Measurements from ENCODE around the gene RBCK1.
"Not testable (repeated sequence)": the region's sequence is repeated elsewhere in the genome, so short reads cannot be mapped to it uniquely, and the experiment has no call there.

Gene RBCK1

DNA sequence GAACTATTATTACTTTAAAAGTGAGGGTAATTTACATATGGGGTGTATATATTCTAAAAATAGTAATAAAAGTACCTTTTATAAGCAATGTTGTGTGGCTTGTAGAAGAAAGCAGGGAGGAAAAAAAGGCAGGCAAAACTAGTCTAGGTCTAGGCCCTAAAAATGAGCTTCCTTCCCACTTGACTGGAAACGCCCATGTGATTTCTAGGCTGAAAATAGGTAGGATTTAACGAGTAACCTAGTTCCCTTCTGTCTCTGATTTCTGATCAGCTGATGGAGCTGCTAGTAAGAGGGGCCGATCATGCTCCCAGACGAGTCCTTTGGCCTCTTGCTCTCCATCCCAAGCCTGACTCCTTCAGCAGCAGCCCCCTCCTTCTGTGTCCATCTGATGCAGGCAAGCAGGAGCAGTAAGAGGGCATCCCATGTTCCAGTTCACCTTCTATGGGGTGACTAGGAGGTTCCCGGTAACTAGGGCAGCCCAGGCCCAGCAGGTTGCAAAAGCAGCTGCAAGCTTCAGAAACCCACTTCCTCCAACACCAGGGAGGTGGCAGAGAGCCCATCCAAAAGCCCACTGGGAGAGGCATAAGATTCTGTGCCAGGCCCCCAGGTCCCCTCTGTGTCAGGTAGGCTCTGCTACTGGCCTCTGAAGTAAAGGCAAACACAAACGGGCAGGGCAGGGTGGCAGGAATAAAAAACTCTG is 29.8 kb downstream of the RBCK1 start:
- no peak for DNase-seq (ENCODE audit: low spot score)

DNA sequence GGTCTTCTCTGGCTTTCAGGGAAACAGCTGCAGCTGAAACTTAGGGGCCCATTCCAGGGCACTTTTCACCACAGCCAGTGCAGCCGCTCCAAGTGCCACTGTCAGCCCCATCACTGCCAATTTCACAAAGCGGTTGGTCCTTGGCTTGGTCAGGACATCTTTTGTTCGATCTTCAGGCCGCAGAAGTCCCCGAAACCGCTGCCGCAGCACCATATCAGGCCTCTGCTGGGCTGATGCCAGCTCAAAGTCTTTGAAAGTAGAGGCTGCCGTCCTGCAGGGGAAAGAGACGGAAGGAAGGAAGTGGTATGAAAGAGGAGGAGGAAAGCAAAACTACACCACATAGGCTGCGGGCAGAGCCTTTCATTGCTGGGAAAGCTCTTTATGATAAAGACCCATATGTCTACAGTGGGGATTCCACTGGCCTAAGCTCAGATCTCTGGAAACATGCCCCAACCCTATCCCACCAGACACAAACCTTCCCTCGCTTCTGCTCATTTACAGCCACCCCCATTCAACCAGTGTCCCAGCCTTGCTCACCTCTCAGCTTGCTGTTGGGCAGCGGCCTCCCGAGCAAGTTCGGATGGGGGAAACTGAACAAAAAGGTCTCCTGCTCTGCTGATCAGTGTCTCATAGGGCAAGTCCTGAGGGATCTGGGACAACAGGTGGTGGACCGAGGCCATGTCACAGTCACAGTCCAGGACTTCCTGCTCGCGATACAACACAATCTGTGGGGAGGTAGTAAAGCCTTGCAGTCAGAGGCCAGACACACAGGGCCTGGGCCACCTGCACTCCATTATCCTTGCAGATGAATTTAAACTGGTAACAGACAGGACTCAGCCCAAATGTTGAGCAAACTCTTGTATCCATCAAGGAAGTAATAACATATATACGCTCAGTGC is 30.7 kb downstream of the RBCK1 start:
- no peak for DNase-seq (ENCODE audit: low spot score)

DNA sequence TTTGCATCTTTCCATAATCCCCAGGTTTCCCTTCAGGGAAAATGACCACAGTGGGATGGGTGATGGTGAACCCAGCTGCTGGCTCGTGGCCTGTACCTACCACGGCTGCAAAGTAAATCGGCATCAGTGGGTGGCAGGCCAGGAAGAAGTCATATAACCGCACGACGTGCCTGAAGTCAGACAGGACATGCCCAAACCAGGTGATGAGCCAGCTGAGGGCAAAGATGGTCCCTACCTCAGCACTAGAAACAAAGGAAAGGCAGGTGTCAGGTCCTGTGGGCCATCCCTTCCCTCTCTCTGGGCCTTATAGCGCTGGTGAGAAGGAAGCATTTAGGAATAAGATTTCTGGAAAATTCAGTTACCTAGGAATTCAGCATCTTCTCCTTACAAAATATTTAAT is 32.0 kb downstream of the RBCK1 start:
- no peak for DNase-seq (ENCODE audit: low spot score)

DNA sequence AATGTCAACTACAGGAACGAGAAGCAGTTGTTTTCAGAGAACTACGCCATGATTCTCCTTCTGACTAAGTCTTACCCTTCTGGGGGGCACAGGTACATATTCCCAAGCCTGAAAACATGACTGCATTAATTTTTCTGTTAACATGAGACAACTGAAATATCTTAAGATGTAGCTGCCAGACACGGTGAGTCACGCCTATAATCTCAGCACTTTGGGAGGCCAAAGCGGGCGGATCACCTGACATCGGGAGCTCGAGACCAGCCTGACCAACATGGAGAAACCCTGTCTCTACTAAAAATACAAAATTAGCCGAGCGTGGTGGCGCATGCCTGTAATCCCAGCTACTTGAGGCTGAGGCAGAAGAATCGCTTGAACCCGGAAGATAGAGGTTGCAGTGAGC is 32.5 kb downstream of the RBCK1 start:
- no peak for DNase-seq (ENCODE audit: low spot score)

DNA sequence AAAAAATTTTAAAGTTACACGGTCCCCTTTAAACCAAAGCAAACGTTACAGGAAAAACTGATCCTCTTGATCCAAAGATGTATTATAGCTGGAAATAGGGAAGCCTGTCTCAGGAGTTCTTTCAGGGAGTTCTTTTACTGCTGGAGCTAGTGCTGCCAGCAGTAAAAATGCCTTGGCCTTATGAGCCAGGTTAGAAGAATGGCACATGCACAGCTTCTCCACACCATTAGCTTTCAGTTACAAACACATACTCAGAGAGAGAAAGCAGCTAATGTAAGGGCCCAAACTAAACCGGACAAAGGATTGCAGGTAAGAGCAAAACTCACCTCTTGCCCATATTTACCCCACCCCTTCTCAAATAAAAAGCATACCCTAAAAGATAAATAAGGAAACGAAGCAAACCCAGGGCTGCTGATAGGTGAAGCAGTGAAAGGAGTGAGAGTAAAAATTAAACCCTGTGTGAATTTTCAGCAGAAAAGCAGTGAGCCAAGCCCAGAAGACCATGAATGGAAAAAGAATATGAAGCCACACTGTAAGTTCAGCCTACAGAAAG is 35.2 kb downstream of the RBCK1 start:
- DNase-seq (ENCODE audit: low spot score) = no peak

DNA sequence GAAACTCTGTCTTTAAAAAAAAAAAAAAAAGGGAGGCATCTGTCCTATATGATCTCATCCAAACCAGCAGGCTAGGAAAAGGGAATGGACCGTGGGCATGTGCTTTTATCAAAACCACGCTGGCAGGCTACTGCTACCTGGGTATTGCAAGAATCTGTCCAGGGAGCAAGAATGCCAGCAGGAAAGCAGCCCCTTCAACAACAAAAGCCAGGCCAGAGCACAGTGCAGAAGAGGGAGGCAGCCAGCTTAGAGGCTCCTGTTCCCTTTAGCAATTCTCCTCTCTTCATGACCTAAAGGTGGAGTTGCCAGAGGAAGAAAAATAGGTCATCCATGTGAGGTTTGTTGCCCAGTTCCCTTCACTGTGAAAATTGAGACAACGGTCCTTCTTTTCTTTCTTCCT is 36.0 kb downstream of the RBCK1 start:
- no peak for DNase-seq (ENCODE audit: low spot score)

DNA sequence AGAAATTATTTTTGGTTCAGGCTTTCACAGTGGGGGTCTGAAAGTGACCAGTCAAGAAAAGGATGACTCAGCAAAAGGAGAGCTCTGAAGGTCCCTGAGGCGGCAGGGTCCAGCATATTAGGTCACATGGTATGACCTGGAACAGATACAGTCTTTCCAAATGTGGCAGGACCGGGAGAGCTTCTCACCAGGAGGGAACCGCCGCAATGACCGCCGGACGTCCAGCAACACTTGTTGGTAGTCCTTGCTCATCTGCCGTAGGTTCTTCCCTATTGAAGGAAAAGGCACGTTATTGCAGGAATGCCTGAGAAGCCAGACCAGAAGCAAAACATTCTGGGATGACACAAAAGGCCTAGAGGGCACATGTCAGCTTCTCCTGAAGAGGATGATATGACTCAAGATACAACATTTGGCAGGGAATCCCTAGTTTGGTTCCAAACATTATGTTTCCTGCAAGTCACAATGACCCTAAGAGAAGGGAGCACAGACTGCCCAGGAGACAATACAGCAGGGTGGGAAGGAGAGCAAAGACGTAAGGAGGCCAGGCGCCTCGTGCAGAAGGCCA is 36.8 kb downstream of the RBCK1 start:
- DNase-seq (ENCODE audit: low spot score) = no peak

DNA sequence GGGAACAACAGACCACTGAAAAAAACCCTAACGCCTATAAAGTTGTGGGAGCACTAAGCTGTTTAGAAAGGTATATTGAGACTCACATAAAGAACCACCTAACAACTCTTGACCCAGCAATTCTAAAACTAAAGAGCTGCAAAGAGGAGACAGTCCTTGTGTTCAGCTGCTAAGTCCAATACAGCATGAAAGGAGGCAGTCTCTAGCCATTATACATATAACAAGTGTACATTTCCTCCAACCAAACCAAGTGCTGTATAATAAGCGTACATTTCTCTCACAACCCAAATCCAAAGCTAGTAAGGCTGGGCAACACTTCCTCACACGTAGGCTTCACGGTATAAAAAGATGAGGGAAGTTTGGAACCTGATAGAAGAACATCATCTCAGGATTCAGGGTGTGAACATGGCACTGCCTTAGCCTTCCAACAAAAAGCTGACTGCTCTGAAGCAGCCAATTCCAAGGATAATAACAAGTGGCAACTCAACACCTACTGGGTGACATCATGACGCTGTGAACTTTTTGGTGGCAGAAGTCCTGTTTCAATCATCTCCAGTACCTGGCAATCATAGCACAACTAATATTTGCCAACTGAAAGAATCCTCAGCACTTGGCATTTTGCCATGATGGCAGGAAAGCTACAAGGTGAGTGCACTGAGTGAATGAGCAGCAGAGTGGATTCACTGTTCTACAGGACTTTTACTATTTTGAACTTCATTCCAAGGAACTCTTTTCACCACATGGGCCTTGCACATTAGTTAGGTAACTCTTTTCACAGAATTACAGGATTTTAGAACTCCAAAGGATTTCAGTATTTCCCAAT is 37.6 kb downstream of the RBCK1 start:
- no peak for DNase-seq (ENCODE audit: low spot score)

DNA sequence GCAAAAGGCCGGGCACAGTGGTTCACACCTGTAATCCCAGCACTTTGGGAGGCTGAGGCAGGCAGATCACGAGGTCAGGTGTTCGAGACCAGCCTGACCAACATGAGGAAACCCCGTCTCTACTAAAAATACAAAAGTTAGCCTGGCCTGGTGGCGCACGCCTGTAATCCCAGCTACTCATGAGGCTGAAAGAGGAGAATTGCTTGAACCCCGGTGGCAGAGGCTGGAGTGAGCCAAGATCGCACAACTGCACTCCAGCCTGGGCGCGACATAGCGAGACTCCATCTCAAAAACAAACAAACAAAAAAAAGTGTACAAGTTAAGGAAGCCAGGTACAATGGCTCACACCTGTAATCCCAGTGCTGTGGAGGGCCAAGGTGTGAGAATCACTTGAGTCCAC is 43.9 kb downstream of the RBCK1 start:
- not testable (repeated sequence) for DNase-seq (ENCODE audit: low spot score)

DNA sequence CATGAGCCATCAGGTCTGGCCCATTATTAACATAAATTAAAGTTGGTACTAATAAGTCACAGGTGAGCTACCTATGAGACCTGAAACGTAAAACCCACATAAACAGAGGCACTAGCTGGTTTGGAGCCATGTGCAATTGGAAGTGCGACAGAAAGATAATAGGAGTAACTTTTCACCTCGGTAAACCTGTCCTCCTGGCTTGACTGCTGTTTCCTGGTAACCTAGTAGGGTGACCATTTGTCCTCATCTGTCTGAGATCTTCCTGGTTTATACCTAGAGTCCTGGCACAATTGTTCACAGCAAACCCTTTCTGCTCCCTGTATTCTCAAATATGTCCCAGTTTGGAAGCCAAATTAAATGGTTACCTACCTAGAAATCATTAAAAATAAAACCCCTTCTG is 46.9 kb downstream of the RBCK1 start:
- DNase-seq (ENCODE audit: low spot score) = no peak

DNA sequence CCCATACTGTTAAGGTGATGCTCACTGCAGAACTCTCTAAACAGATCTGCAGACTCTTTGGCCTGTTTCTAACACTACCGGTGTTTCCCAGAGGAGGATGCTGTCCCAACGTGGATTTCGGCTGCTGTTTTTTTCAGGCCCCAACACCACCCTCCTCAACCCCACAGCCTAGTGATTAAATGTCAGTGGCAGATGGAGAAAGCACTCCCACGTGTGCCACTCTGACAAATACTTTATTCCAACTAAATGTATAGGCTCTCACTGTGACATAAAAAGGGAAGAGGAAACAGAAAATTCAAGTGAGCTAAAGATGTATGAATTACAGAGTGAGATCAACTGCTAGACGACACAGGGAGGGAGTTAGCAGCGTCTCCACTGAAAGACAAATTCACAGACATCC is 50.7 kb downstream of the RBCK1 start:
- no peak for DNase-seq (ENCODE audit: low spot score)

DNA sequence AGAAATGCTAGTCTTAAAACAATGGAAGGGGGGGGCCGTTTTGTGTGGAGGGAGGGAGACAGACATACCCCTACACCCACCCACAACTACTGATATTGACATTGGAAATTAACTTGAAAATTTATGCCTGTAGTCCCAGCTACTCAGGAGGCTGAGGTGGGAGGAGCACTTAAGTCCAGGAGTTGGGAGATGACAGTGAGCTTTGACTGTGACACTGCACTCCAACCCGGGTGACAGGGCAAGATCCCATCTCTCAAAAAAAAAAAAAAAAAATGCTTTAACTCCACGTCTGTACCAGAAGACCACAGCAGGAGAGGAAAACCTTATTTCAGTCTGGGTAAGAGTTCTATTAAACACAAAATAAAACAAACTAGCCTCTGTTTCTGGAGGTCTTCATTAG is 52.1 kb downstream of the RBCK1 start:
- DNase-seq (ENCODE audit: low spot score) = no peak

DNA sequence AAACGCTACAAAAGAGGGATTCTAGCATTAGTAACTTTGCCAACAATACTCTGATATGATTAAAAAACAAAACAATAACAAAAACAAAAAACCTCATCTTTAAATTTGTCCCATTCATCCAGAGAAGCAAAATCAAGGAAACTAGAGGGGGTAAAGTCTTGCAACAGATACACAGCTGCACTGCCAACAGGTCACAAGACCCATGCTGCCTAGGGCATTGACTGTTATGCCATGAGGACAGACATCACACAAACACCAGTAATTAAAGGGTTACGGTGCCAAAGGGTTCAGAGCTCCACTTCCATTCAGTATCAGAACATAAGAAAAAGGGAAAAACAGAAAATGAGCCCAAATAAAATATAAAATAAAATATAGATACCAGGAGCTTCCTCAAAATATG is 52.6 kb downstream of the RBCK1 start:
- DNase-seq (ENCODE audit: low spot score) = no peak

DNA sequence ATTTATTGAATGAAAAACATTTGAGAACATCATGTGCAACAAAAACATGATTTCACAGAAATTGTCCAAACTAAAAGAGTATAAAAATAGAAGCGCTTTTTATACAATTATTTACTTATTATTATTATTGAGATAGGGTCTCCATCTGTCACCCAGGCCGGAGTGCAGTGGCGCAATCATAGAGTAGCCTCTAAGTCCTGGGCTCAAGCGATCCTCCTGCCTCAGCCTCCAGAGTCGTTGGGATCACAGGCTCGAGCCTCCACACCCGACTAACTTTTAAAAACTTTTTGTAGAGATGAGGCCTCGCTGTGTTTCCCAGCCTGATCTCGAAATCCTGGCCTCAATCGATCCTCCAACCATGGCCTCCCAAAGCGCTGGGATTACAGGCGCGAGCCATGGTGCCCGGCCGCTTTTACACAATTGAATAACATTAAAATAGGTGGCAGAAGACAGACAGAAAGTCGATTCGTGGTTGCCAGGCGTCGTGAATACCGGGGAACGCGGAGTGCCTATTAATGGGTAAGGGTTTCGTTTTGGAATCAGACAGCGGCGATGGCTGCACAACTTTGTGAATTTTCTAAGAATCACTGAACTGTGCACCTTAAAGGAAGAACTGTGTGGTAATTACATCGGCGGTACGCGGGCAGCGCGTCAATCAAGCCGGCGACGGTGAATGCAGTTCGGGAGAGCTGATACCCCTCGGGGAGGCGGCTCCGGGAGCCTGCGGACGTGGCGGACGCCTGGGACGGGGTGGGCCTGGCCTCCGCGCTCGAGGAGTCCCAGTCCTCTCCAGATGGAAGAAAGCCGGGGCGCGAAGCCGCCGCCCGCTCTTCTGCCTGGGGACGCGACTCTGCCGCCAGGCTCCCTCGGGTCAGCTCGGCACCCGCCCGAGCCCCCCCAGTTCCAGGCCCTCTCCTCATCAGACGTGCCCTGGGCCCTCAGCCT is 53.4 kb downstream of the RBCK1 start:
- peak; percentile 11 for DNase-seq (ENCODE audit: low spot score)

DNA sequence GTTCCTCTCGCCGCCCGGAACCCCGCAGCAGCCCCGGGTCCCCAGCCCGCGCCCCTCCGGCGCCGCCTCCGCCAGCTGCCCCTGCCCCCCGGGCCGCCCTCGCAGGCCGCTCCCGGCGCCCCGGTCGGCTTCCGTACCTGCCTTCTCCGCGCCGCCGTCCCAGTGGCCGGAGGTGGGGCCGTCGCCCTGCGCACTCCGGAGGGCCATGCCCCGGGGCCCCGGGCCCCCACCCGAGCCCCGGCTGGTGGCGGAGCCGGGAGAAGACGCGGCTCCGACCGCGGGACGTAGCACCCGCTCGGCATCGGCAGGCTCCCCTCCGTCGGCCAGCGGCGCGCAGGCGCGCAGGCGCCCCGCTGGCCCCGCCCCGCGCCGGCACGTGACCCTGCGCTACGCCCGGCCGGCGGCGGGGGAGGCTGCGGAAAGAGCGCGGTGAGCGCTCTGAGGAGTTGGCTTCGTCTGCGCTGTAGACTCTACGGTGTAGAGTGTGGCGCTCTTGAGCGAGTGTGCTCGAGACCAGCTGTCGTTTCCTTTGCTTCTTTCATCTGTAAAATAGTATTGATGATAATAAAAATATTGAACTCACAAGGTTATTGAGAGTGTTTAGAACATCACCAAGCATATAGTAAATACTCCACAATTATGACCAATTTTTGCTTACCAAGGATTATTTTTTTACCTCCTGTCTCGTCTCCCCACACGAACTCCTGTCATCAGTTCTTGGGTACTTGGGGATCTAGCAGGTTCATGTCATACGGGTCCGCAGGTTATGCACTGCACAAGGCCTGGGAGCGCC is 54.3 kb downstream of the RBCK1 start, which contains the start of gene TBC1D20:
Gene TBC1D20, minus strand, starts transcription at position 335 of the 793 bp plus-strand sequence. Its CDS starts 128 bp downstream, at position 207.
- DNase-seq (ENCODE audit: low spot score) = peak; percentile 90

DNA sequence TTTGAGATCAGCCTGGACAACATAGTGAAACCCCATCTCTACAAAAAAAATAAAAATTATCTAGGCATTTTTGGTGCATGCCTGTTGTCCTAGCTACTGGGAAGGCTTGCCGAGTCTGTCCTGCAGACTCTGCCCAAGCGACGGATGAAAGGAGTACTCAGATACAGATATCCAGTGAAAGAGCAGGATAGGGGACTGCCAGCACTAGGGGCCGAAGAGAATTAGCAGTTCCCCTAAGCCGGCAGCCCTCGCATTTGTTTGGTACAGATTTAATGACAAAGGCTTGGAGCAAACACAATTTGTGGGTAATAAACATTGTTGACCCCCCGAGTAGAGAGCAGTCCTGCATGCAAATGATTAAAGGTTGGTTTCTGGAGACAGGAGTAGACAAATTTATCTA is 59.7 kb downstream of the RBCK1 start:
- no peak for DNase-seq (ENCODE audit: low spot score)

DNA sequence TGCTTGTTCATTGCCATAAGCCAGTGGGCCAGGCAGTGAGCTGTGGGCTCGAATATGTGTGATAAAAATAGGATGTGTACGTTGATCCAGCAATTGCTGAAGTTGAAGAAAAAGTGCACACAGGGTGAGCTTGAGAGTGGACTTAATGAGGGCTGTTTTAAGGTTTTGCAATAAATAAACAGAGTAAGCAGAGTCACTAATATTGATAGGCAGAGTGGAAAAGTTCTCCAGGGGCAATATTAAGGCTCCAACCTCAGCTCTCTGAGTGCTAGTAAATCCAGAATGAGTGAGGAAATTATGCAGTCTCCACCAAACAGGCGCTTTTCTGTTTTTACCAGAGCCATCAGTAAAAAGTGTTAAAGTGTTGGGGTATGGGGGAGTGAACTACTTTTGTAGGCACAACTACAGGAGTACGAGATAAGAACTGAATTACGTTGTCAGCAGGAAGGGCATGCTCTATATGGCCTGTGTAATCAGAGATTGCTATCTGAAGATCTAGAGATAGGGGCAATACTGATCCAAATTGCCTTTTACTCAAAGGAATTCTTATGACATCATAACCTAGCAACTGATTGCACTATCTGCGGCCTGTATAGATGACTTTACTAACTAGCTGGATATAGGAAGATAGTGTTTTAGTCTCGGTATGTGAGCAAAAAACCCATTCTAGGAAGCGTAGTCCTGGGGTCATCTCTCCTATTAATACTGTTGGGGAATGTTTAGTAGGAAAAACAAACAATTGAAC is 61.8 kb downstream of the RBCK1 start:
- DNase-seq (ENCODE audit: low spot score) = no peak

DNA sequence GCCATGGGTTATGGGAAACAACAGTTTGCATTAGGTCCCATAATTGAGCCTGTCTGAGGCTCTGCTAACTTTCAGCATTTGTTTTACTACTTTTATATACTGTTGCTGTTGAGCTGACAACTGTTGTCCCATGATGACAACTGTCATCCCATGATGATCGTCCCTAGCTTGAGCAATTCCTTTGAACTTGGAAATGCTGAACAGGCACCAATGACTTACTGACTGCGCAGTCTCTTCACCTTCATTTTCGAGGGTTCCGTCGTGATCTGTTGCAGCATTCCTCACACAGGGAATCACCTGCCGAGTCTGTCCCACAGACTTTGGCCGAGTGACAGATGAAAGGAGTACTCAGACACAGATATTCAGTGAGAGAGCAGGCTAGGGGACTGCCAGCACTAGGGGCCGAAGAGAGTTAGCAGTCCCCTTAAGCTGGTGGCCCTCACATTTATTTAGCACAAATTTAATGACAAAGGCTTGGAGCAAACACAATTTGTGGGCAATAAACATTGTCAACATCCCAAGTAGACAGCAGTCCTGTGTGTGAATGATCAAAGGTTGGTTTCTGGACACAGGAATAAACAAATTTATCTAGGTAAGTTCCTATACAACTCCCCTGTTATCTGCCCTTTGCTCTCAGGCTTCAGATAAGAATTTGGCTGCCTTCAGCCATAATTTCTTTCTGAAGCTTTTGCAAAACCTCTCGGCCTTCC is 64.2 kb downstream of the RBCK1 start:
- DNase-seq (ENCODE audit: low spot score) = no peak
